ENCODE data around the gene PLEKHM1.

The PLEKHM1 gene

DNA sequence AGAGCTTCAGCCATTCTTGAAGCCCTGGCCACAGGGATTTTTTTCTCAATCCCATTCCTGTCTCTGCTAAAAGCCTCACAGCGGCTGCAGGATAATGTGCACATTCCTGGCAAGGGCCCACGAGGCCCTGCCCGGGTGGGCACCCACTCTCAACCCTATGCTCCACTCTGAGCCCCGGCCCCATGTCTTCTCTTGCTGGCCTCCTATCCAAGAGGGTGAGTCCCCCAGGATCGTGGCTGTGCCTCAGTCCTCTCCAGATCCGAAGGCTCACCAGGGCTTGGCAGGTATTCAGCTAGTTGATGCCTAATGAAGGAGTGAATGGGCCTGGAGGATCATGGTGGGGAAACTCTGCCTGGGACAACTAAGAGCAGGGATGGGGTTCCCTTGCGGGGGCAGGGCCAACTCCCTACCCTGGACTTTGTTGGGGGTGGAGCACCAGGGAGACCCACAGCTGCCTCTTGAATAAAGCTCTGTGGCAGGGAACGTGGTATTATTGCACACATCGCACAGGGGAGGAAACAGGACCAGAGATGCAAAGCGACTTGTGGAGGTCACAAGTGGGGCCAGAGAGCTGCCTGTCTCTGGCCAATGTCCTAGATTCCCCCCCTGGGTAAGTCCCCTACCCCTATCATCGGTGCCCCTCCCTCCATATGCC is 63.2 kb downstream of the PLEKHM1 start:
- Mint-ChIP-seq H3K27me3 (peaks cover 21% of the 10 kb centered on the region), H3K4me3 (no peak overlapping the region), H3K27ac (no peak overlapping the region), H3K4me1 (peaks cover 37% of the 10 kb centered on the region), H3K9me3 (no peaks in the 10 kb centered on the region)
- no peak for DNase-seq
- no peak for ATAC-seq

DNA sequence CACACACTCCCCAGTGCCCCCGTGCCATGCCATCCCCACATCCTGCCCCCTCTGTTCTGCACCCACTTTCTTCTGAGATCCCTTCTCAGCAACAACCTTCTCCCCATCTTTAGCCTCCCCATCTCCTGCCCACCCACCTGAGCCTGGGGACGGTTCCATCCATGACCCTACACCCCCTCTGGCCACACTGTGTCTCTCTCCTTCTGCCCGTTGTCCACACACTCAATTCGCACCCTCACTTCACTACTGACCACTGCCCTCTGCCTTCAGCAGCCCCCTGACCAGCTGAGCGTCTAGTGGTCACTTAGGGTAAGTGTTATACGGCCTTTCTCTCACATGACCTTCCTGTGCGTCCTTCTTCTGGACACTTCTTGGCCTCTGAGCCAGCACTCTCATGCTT is 64.0 kb downstream of the PLEKHM1 start:
- ATAC-seq: no peak
- no peak for DNase-seq
- no peaks in the 10 kb centered on the region for H3K9me3 Mint-ChIP-seq
- peaks cover 34% of the 10 kb centered on the region for H3K4me1 Mint-ChIP-seq
- no peak overlapping the region for H3K4me3 Mint-ChIP-seq
- H3K27me3 Mint-ChIP-seq: peaks cover 21% of the 10 kb centered on the region
- H3K27ac Mint-ChIP-seq: no peak overlapping the region

DNA sequence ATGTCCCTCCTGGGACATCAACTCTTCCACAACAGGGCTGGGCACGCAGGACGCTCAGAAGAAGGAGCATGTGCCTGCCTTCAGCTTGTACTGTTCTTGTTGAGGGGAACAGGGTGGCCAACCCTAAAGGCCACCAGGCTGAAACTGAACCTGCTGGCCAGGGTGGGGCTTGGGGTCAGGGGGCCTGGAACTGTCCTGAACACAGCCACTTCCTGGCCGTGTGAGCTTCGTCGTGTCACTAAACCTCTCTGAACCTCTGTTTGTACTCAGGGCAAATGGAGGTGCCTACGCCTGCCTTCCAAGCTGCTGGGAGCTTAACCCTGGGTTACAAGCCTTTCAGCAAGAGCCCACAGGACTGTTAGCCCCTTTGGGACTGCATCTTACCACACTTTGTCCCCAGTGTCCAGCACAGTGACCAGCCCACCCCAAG is 64.5 kb downstream of the PLEKHM1 start:
- peak overlapping the region in 1 of 2 donors; percentile 49 for H3K27ac Mint-ChIP-seq
- H3K27me3 Mint-ChIP-seq: peaks cover 21% of the 10 kb centered on the region
- DNase-seq (no peak), ATAC-seq (no peak)
- H3K9me3 Mint-ChIP-seq: no peaks in the 10 kb centered on the region
- no peak overlapping the region for H3K4me3 Mint-ChIP-seq
- peaks cover 29% of the 10 kb centered on the region for H3K4me1 Mint-ChIP-seq

DNA sequence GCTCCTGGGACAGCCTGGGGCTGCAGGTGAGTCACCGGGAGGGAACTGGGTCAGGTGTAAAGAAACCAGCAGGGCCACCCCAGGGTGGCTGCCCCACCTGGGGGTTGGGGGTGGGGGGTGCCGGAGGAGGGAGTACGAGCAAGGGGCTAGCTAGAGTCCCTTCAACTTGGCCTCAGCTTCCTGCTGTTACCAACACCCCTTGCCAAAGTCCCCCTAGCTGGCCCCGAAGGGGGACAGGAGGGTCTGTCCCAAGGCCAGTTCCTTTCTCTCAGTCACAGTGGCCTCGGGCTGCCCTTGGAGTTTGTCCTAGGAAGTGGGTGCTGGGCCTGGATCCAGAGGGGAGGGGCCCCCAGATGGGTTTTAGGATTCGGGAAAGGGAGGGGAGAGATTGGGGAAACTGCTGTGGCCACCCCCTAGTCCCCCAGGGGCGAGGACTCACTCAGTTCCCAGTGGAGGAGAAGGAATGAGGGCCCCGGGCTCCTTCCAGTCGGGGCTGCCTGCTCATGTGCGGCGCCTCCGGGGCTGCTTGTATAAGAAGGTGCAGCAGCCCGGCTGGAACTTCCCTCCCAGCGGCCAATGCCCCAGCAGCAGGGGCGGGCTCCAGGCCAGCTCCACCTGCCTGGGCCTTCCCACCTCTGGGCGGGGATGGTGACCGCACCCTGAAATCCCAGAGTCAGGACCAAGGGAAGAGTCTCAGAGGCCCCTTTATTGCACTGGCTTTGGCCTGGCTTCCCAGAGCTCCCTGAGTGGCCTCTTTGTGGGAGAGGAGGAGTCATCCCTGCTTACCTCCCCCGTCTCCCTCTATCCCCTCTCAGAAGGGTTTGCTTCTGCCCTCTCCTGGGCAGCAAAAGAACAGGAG is 65.2 kb downstream of the PLEKHM1 start:
- Mint-ChIP-seq H3K9me3 (no peaks in the 10 kb centered on the region), H3K27me3 (peaks cover 21% of the 10 kb centered on the region), H3K4me1 (peaks cover 22% of the 10 kb centered on the region), H3K4me3 (no peak overlapping the region), H3K27ac (peak overlapping the region in 1 of 2 donors; percentile 72)
- no peak for ATAC-seq
- no peak for DNase-seq

DNA sequence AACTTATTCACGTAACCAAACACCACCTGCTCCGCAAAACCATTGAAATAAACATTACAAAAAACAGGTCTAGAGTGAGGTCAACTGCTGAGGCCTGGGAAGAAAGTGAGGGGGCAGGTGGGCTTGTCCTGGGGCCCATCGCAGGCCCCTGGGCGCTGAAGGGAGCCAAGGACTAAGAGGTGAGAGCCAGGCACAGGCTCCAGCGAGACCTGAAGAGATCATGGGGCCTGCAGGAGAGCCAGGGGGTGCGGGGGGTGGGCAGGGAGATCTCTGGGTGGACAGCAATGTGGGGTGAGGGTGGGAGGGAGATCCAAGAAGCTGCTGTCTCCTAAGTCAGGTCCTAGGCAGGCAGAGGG is 65.8 kb downstream of the PLEKHM1 start:
- DNase-seq (no peak), ATAC-seq (no peak)
- Mint-ChIP-seq H3K27ac (peak overlapping the region in 1 of 2 donors; percentile 14), H3K27me3 (peaks cover 21% of the 10 kb centered on the region), H3K9me3 (no peaks in the 10 kb centered on the region), H3K4me3 (no peak overlapping the region), H3K4me1 (peaks cover 21% of the 10 kb centered on the region)

DNA sequence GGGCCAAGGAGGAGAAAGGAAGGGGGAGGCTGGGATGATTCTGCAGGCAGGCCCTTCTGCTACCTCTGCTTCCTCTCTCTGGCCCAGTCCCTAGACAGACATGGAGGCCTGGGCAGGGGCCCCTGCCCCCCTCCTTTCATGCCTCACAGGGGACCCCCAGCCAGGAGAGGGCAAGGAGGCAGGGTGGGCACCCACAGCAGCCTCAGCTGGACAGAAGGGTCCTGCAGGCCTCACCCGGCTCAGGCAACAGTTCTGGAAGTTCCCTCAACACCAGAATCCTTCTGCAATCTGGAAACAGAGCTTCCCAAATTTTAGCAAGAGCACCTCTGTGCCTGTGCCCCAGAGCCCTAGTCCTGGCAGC is 66.6 kb downstream of the PLEKHM1 start:
- ATAC-seq: no peak
- peaks cover 18% of the 10 kb centered on the region for H3K27me3 Mint-ChIP-seq
- DNase-seq: no peak
- H3K4me3 Mint-ChIP-seq: no peak overlapping the region
- H3K27ac Mint-ChIP-seq: no peak overlapping the region
- H3K9me3 Mint-ChIP-seq: no peaks in the 10 kb centered on the region
- H3K4me1 Mint-ChIP-seq: peaks cover 17% of the 10 kb centered on the region

DNA sequence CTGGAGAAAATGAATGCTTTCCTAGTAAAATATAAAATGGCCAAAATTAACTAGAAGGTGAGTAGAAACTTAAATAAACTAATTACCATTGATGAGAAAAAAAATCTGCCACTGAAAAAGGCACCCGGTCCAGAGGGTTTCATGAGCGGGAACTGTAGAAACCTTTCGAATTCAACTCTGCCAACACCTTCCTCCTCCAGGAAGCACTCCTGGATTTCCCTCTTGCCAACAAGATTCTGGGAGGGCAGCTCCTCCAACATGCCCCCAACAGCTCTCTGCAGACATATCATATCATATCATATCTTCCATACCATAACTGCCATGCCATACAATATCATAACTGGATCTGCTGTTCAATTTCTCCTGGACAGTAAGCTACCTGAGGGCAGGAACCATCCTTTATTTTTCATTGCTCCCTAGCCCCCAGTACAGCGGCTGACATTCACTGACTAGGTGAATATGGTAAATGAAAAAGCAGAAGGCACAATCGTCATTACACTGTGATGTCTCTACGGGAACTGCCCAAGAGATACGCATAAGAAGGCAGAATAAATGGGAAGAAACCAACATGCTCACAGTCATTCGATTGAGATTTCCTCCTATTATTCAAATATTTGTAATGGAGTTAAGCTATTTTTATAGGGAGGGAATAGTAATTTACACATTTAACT is 67.1 kb downstream of the PLEKHM1 start:
- H3K27me3 Mint-ChIP-seq: peaks cover 13% of the 10 kb centered on the region
- no peak overlapping the region for H3K4me3 Mint-ChIP-seq
- peaks cover 12% of the 10 kb centered on the region for H3K4me1 Mint-ChIP-seq
- DNase-seq: no peak
- ATAC-seq: no peak
- H3K27ac Mint-ChIP-seq: no peak overlapping the region
- no peaks in the 10 kb centered on the region for H3K9me3 Mint-ChIP-seq

DNA sequence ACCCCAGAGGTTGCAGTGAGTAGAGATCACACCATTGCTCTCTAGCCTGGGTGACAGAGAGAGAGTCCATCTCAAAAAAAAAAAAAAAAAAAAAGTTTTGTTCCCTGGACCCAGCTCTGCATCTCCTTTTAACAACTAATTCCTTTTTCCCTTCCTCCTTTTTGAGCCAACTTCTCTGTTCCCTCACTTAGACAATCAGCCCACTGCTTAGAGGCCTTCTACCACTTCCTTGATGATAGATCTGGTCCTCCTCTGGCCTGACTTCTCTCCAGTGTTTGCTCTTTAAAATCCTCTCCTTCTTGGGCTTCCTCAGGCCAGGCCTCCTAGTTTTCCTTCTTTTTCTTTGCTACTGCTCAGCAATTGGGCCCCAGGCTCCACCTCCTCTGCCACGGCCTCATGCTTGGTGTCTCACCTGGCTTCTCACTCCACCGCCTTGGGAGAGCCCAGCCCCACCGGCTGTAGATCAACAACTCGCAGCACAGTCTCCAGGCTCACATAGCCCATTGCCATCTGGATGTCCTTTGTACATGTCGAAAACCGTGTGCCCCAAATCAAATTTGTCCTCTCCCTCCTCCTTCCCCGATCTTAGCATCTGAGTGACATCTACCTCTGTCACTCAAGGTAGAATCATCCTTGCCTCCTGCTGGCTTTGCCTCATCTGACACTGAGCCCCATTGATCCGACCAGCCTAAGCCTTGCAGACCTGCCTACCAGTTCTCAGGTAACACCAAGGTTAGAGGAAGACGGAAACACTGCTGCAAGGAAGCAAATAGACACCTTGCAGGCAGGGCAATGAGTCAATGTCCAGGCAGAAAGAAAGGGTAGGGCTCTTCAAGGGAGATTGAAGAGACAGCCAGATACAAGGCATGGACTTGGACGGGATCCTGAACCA is 75.3 kb downstream of the PLEKHM1 start:
- ATAC-seq (no peak), DNase-seq (no peak)
- Mint-ChIP-seq H3K4me1 (peaks cover 22% of the 10 kb centered on the region), H3K9me3 (no peaks in the 10 kb centered on the region), H3K27me3 (no peaks in the 10 kb centered on the region), H3K27ac (no peak overlapping the region), H3K4me3 (no peak overlapping the region)

DNA sequence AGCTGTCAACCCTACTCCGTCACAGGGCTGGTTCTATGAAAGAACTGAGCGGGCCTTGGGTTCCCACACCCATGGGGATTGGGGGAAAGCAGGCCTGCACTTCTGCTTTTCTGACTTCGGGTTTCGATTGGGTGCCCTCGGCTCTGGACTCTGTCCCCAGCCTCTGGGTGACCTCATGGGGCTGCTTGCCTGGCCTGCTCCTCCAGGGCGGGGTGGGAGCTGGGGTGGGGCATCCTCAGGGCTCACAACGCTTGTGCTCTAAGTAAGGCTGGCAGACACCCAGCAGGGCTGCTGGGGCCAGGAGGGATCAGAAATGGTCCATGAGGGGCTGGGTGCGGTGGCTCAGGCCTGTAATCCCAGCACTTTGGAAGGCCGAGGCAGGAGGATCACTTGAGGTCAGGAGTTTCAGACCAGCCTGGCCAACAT is 77.0 kb downstream of the PLEKHM1 start:
- Mint-ChIP-seq H3K27me3 (no peaks in the 10 kb centered on the region), H3K4me3 (no peak overlapping the region), H3K4me1 (peaks cover 34% of the 10 kb centered on the region), H3K27ac (no peak overlapping the region), H3K9me3 (no peaks in the 10 kb centered on the region)
- ATAC-seq: no peak
- DNase-seq: no peak

DNA sequence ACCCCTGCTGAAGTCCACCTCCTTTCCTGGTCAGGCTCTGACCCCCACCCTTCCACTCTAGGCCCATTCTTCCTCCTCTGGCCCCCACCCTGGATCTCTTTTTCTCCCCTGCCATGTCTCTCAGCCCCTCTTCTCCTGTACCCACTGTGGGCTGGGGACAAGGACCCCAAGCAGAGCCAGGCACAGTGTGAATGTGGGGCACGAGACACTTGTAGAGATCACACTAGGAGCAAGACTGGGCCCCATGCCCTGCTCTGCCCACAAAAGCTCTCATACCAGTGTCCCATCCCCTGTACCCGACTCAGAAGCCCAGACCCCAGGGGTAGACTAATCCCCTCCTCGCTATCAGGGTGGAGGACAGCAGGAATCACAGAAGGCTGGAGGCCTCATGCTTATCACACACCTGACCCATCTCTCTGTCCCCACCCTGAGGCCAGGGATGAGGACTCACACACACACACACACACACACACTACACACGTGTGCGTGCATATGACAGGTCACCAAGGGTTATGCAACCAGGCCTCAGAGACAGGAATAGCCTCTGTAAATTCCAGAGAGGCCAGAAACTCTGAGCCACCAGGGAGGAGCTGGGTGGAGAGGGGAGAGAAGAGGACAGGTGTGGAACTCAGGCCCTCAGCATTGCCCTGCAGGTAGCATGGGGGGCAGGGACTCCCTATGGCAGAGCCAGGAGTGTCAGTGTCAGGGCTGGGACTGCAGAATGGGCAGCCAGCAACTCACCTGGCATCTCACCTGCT is 79.0 kb downstream of the PLEKHM1 start:
- Mint-ChIP-seq H3K27ac (peak overlapping the region in 1 of 2 donors; percentile 100), H3K9me3 (no peaks in the 10 kb centered on the region), H3K27me3 (no peaks in the 10 kb centered on the region), H3K4me1 (peaks cover 54% of the 10 kb centered on the region), H3K4me3 (peak overlapping the region; percentile 99)
- DNase-seq (no peak), ATAC-seq (no peak)

DNA sequence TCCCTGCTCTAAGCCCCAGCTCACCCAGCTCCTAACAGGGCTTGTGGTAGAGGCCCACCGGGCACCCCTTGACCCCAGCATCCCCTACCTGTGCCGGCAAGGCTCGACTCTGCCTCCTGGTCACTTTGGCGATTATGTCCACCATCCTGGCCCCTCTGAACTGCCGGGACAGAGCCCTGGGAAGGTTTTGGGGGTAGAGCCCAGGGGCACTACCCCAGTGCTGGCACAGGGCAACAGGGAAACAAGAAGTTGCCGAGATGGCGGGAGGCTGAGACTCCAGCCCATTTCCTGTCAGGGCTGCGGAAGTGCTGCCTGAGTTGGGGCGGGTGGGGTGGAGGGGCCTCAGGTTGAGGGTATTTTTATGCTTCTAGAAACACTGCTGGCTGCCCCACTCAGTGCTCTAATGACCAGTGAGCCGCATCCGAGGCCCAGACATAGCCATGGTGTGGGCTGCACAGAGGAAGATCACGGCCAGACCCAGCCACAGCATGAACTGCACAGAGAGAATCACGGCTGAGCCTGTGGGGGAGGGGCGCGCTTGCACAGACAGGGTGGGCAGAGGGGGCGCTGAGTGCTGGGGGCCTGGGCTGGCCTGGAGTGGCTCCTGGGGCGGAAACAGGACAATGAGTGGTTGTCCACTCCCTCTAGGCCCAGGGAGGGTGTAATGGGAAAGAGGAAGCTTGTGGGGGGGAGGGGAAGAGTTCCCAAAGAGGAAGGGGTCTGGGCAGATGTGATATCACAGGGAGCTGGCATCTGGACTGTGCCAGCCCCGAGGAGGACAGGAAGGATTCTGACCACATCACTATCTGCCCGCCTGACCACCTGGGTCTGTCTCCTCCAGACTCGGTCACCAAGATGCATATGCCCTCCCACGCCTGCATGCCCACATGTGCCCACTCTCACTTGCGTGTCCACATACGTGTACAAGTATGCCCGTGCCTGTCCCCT is 80.1 kb downstream of the PLEKHM1 start:
- H3K4me1 Mint-ChIP-seq: peaks cover 55% of the 10 kb centered on the region
- H3K9me3 Mint-ChIP-seq: no peaks in the 10 kb centered on the region
- no peaks in the 10 kb centered on the region for H3K27me3 Mint-ChIP-seq
- peak overlapping the region; percentile 99 for H3K4me3 Mint-ChIP-seq
- peak overlapping the region; percentile 100 for H3K27ac Mint-ChIP-seq
- peak; percentile 87 for ATAC-seq
- peak; percentile 50 to 64 for DNase-seq

DNA sequence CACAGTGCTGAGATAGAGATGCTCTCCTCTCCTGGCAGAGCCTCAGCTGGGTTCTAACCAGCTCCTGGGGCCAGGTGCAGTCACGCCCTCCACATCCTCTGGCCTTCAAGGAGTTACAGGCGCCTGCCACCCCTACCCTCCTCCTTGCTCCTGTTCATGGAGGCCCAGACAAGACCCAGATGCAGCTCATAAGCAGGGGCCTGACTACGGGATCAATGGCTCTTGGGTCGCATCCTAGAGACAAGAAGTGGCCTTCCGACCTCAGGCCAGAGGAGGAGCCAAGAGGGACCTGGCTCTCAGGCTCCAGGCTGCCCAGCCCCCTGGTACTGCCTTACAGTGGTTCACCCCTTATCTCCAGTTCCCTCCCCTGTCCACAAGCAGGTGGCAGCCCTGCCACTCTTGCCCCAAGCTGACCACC is 80.9 kb downstream of the PLEKHM1 start:
- Mint-ChIP-seq H3K9me3 (no peaks in the 10 kb centered on the region), H3K4me1 (peaks cover 57% of the 10 kb centered on the region), H3K27ac (peak overlapping the region; percentile 100), H3K4me3 (peak overlapping the region; percentile 99), H3K27me3 (no peaks in the 10 kb centered on the region)
- DNase-seq (no peak), ATAC-seq (peak; percentile 62)

DNA sequence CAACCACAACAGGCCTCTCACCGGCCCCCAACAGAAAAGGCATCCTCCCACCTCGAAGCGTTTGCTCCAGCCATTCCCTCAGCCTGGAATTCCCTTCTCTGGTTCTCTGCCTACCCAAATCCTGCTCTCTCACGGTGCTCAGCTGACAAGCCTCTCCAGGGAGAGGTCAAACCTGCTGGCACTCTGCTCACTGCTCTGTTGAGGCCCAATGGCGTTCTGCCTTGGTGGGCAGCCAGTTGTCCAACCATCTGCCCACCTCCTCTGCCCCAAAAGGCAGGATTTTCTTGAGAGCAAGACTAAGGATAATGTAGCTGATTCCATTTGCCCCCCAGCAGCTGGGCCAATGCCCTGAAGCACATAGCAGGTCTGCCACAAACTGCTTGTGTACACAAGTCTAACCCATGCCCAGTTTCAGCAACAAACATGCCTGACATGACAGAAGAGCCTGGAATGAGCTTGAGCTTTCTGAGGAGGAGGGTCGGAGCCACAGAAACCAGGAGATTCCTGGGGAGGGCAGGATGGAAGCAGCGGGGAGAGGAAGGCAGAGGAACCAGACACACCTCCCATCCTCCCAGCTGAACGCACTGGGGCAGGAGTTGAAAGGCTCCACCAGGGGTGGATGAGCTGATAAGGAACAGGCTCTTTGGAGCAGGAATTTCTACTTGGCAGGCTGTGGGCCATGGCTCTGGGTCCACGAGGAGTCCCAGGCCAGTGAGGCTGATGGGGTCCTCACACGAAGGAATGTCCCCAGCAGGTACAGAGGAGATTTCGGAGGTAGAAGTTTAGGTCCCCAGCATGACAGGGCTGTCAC is 81.7 kb downstream of the PLEKHM1 start:
- H3K27ac Mint-ChIP-seq: peak overlapping the region; percentile 100
- peak overlapping the region; percentile 99 for H3K4me3 Mint-ChIP-seq
- no peak for ATAC-seq
- H3K9me3 Mint-ChIP-seq: no peaks in the 10 kb centered on the region
- H3K4me1 Mint-ChIP-seq: peaks cover 60% of the 10 kb centered on the region
- no peaks in the 10 kb centered on the region for H3K27me3 Mint-ChIP-seq
- DNase-seq: no peak
